Keratinocyte (primary cell): ENCODE measurements around the gene SPON1.

Experiments used
- EZH2 ChIP-seq: IDR thresholded peaks from one replicate; pipeline ENCODE4 v1.6.1; 2012; ENCODE audit warnings: inconsistent platforms, mild to moderate bottlenecking, low read length, moderate library complexity
- TF ChIP-seq, protein P1 (sequence below), 3 experiments: IDR thresholded peaks in 1 of 3; conservative IDR thresholded peaks in 1 of 3; optimal IDR thresholded peaks in 1 of 3; 2 replicates in 2 of 3; 3 replicates in 1 of 3; pipeline versions ENCODE3 to v1.5.1; 2011; ENCODE audit warnings: low read length in 3 of 3, mild to moderate bottlenecking in 3 of 3, moderate library complexity in 2 of 3, control low read depth in 1 of 3, inconsistent platforms in 1 of 3; ENCODE audit not compliant: insufficient read depth in 2 of 3; ENCODE audit errors: extremely low read depth in 1 of 3

DNA sequence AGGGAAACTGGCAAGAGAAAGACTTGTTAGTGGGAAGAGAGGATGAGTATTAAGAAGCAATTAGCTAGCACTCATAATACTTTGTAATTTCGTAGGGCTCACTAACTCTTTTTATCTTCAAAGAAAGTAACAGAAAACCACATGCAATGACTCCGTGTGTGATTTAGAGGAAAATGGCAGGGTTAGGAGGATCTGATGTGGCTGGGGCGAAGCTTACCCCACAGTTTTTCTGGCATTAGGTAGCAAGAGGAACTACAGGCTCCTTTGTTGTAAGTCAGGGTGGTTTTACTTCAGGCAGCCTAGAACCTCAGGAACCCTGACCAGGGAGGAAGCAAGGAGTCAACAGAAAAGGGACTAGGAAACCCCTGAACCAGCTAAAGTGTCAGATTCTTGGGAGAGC, 89.7 kb downstream of the SPON1 start:
- TF ChIP-seq, protein P1, sequence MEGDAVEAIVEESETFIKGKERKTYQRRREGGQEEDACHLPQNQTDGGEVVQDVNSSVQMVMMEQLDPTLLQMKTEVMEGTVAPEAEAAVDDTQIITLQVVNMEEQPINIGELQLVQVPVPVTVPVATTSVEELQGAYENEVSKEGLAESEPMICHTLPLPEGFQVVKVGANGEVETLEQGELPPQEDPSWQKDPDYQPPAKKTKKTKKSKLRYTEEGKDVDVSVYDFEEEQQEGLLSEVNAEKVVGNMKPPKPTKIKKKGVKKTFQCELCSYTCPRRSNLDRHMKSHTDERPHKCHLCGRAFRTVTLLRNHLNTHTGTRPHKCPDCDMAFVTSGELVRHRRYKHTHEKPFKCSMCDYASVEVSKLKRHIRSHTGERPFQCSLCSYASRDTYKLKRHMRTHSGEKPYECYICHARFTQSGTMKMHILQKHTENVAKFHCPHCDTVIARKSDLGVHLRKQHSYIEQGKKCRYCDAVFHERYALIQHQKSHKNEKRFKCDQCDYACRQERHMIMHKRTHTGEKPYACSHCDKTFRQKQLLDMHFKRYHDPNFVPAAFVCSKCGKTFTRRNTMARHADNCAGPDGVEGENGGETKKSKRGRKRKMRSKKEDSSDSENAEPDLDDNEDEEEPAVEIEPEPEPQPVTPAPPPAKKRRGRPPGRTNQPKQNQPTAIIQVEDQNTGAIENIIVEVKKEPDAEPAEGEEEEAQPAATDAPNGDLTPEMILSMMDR (optimal IDR thresholded peaks at IDR 0.05 in 1 of 3, IDR thresholded peaks at IDR 0.05 in 1 of 3, conservative IDR thresholded peaks at IDR 0.05 in 1 of 3; ENCODE audit: extremely low read depth in 1 of 3, insufficient read depth in 2 of 3, low read length in 3 of 3): no peak
- no peak for TF ChIP-seq EZH2
